ENCODE data around the gene STARD8.

Gene STARD8

GRCh38 chrX:68693481-68694434 is 46.3 kb downstream of the STARD8 start:
- no peak for DNase-seq

GRCh38 chrX:68694435-68695205 is 47.2 kb downstream of the STARD8 start:
- DNase-seq, result no peak

GRCh38 chrX:68695206-68695845 is 47.9 kb downstream of the STARD8 start:
- DNase-seq, result no peak

- no peak for DNase-seq
These were observed 49.0 kb downstream of the STARD8 start for GRCh38 chrX:68696267-68696990.

GRCh38 chrX:68697036-68697435 is 49.6 kb downstream of the STARD8 start:
- DNase-seq, result no peak

GRCh38 chrX:68697465-68698125 is 50.1 kb downstream of the STARD8 start:
- DNase-seq, result no peak

GRCh38 chrX:68698942-68699341 is 51.5 kb downstream of the STARD8 start:
- DNase-seq, result no peak

GRCh38 chrX:68699960-68700746 is 52.7 kb downstream of the STARD8 start:
- no peak for DNase-seq

GRCh38 chrX:68703369-68703768 is 55.9 kb downstream of the STARD8 start:
- no peak for DNase-seq

- DNase-seq, result no peak
These were observed 56.4 kb downstream of the STARD8 start for GRCh38 chrX:68703846-68704245.

GRCh38 chrX:68705986-68706385 is 58.5 kb downstream of the STARD8 start:
- no peak for DNase-seq

- no peak for DNase-seq
These were observed 61.2 kb downstream of the STARD8 start for GRCh38 chrX:68708503-68709290.

- DNase-seq, result no peak
These were observed 63.6 kb downstream of the STARD8 start for GRCh38 chrX:68710870-68711576.

- DNase-seq, result no peak
These were observed 64.4 kb downstream of the STARD8 start for GRCh38 chrX:68711845-68712244.

GRCh38 chrX:68714856-68715255 is 67.4 kb downstream of the STARD8 start:
- DNase-seq, result no peak

- no peak for DNase-seq
These were observed 69.7 kb downstream of the STARD8 start for GRCh38 chrX:68717196-68717595.

GRCh38 chrX:68717663-68718442 is 70.4 kb downstream of the STARD8 start:
- DNase-seq, result no peak

- no peak for DNase-seq
These were observed 71.0 kb downstream of the STARD8 start for GRCh38 chrX:68718443-68718820.

Data from activated CD4-positive, alpha-beta T cell treated with anti-CD3 and anti-CD28 coated beads, Interleukin-2, amount 50 U/mL, for 1 hour (primary cell).